HEK293T (cell line): Measurements from ENCODE around the gene ATPAF2.

Experiments
- ARNT ChIP-seq: fragments of 450-650 bp; IDR thresholded peaks from 2 replicates; pipeline ENCODE4 v1.6.1; 2017; ENCODE audit warnings: mild to moderate bottlenecking
- BHLHE40 ChIP-seq: fragments of 450-650 bp; IDR thresholded peaks from 2 replicates; pipeline ENCODE4 v1.6.1; 2016; ENCODE audit warnings: mild to moderate bottlenecking, moderate library complexity, borderline replicate concordance
- CTBP1 ChIP-seq: fragments of 450-650 bp; IDR thresholded peaks from 2 replicates; pipeline ENCODE4 v1.6.1; 2016; ENCODE audit warnings: borderline replicate concordance
- ELF4 ChIP-seq: fragments of 450-650 bp; IDR thresholded peaks from 2 replicates; pipeline ENCODE4 v1.6.1; 2017; ENCODE audit warnings: antibody characterized with exemption
- FOXK2 ChIP-seq: fragments of 450-650 bp; IDR thresholded peaks from 2 replicates; pipeline ENCODE4 v1.6.1; 2016; ENCODE audit warnings: mild to moderate bottlenecking
- HDGF ChIP-seq: fragments of 450-650 bp; IDR thresholded peaks from 2 replicates; pipeline ENCODE4 v1.6.1; 2017; ENCODE audit warnings: antibody characterized with exemption, borderline replicate concordance
- LEF1 ChIP-seq: fragments of 450-650 bp; IDR thresholded peaks from 2 replicates; pipeline ENCODE4 v1.6.1; 2017; ENCODE audit warnings: mild to moderate bottlenecking, borderline replicate concordance
- SP1 ChIP-seq: fragments of 450-650 bp; IDR thresholded peaks from 2 replicates; pipeline ENCODE4 v1.6.1; 2017
- SUZ12 ChIP-seq: fragments of 450-650 bp; IDR thresholded peaks from 2 replicates; pipeline ENCODE4 v1.6.1; 2016; ENCODE audit warnings: mild to moderate bottlenecking
- ZNF384 ChIP-seq: fragments of 450-650 bp; IDR thresholded peaks from 2 replicates; pipeline ENCODE4 v1.6.1; 2016

DNA sequence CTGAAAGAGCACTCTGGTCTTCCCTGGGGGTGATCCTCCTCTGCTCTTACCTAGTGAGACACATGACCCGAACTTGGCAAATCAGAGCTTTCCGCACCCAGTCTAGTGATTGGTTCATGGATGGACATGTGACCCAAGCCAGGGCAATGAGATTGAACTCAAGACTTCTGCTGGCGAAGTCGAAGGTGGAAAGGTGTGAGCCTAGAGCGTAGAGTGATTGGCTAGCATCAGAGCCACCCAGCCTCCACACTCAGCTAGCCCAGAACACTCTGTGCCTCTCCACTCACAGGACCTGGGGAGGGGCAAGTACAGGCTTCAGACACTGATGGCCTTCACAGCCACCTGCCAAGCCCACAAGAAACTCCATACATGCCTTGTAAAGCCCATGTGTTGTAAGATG is 17.6 kb downstream of the ATPAF2 start:
- TF ChIP-seq ARNT (no peak), ELF4 (no peak), SP1 (no peak), SUZ12 (no peak), BHLHE40 (no peak), FOXK2 (no peak), CTBP1 (no peak), HDGF (no peak), ZNF384 (no peak), LEF1 (no peak)
